Spleen (tissue), 7 donors: Measurements from ENCODE around the gene MMAB.

Source experiments
- POLR2A ChIP-seq, 3 donors: fragments of 450-650 bp; IDR thresholded peaks; one replicate each; pipeline ENCODE4 v1.5.1; 2017; ENCODE audit warnings: antibody characterized with exemption in 3 of 3, mild to moderate bottlenecking in 1 of 3
- POLR2AphosphoS5 ChIP-seq, 3 donors: sonication (generic); formaldehyde crosslinking; IDR thresholded peaks; one replicate each; pipeline ENCODE4 v1.5.1; 2017; ENCODE audit warnings: antibody characterized with exemption in 3 of 3
- TF ChIP-seq, protein P1 (sequence below), 11 experiments: fragments of 200-600 bp in 7 of 11; fragments of 450-650 bp in 4 of 11; sonication (generic) in 4 of 11; IDR thresholded peaks in 8 of 11; conservative IDR thresholded peaks in 3 of 11; 1 replicate in 7 of 11; 2 replicates in 4 of 11; pipeline versions ENCODE4 v1.4.0 to v1.8.0; 2016 to 2021; ENCODE audit warnings: antibody characterized with exemption in 11 of 11, inconsistent platforms in 4 of 11, mild to moderate bottlenecking in 1 of 11
- donor health status: DM: no; HTN: no; CAD: no; lungs with moderate emphysema.
- donor health status: DM: no; HTN: no; CAD: no.
- donor health status: DM: no; HTN: no; CAD: no.

DNA sequence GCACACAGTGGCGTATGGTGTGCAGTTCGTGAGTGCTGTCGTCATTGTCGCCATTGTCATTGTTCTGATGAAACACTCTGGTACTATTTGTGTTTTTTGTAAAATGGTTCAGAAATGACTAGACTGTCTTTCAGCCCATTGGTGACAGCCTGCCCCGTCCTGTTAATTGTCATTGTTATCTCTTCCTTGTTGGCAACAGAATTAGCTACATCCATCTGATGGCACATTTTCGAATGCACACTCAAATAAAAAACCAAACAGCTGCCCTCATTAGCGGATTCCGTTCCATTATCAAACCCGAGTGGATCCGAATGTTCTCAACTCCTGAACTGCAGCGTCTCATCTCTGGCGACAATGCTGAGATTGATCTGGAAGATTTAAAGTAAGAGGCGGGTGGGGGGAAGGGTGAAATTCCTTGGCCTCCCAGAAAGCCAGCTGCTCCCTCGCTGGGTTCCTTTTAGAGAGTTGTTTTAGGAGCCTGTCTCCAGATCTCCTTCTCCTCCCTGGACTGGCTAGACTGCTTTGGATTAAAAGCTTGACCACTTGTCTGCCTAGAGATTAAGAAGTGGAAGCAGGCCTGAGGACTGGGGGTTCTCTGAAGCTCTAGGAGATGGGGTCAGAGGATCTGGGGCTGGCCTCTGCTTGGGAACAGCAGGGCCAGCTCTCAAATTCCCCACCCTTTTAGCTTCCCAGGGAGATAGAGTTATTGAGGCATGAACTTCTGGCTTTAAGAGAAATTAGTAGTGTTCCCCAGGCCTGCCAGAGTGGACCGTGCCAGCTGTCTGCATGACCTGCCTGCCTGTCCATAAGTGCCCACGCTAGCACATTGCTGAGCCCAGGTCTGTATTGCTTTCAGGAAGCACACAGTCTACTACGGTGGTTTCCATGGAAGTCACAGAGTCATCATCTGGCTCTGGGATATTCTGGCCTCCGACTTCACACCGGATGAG lies 43.3 kb downstream of the MMAB start:
- TF ChIP-seq, protein P1, sequence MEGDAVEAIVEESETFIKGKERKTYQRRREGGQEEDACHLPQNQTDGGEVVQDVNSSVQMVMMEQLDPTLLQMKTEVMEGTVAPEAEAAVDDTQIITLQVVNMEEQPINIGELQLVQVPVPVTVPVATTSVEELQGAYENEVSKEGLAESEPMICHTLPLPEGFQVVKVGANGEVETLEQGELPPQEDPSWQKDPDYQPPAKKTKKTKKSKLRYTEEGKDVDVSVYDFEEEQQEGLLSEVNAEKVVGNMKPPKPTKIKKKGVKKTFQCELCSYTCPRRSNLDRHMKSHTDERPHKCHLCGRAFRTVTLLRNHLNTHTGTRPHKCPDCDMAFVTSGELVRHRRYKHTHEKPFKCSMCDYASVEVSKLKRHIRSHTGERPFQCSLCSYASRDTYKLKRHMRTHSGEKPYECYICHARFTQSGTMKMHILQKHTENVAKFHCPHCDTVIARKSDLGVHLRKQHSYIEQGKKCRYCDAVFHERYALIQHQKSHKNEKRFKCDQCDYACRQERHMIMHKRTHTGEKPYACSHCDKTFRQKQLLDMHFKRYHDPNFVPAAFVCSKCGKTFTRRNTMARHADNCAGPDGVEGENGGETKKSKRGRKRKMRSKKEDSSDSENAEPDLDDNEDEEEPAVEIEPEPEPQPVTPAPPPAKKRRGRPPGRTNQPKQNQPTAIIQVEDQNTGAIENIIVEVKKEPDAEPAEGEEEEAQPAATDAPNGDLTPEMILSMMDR (IDR thresholded peaks at IDR 0.05 in 8 of 11, conservative IDR thresholded peaks at IDR 0.05 in 3 of 11), result no peak
- TF ChIP-seq POLR2AphosphoS5 (IDR thresholded peaks at IDR 0.05) (no peak), POLR2A (IDR thresholded peaks at IDR 0.05) (no peak)
